H7 (cell line): ENCODE data around the gene KCNK18. TPM values are rescaled to one million over a fixed set of nuclear protein-coding genes. Genes with fewer than 3 reads are reported as not detected.

Source experiments
- total RNA-seq: library from RNA; depleted of rRNA; stranded (reverse); fragments of >200 nt; shearing (Covaris generic); gene quantifications from 2 replicates; pipeline ENCODE4 v1.2.3, GENCODE V29; 2014; rRNA removed

KCNK18 gene
- total RNA-seq, 1 experiment from 2014 or later: not detected

Other genes starting within 250 kb of the KCNK18 start
- gene SHTN1, start 192.3 kb upstream of the KCNK18 start, total RNA-seq: 5.1 and 8.5 TPM in 2 replicates
- 0.62 and 0.81 TPM in 2 replicates for gene VAX1, start 59.2 kb upstream of the KCNK18 start, total RNA-seq
- 0.52 and 0.85 TPM in 2 replicates for gene SLC18A2, start 43.6 kb downstream of the KCNK18 start, total RNA-seq
- gene PDZD8, start 178.0 kb downstream of the KCNK18 start, total RNA-seq: 15.2 and 21.1 TPM in 2 replicates